ENCODE measurements around the gene CACTIN.
"Not testable (repeated sequence)": the region's sequence is repeated elsewhere in the genome, so short reads cannot be mapped to it uniquely, and the experiment has no call there.

Gene CACTIN

GRCh38 chr19:3661284-3662238, 35.0 kb upstream of the CACTIN start:
- DNase-seq: no peak

- DNase-seq: no peak
Measured at GRCh38 chr19:3660493-3661219, 34.1 kb upstream of the CACTIN start.

DNA sequence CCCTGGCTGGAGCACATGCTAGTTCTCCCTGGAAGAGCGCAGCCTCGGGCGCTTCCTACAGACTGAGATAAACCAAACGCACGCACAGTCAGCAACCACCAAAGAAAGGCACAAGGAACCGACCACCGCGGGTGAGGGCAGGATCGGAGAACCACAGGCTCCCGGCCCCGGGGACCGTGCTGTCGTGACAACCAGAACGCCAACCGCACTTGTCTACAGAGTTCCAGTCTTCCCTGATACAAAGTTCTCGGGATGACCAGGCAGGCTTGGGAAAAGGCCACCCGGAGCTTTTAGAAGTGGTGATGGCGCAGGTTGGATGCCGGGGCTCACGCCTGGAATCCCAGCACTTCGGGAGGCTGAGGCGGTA, 33.1 kb upstream of the CACTIN start:
- no peak for DNase-seq

GRCh38 chr19:3658870-3659745, 32.5 kb upstream of the CACTIN start:
- no peak for DNase-seq

GRCh38 chr19:3658004-3658869, 31.6 kb upstream of the CACTIN start:
- DNase-seq: no peak

GRCh38 chr19:3657395-3657769, 30.8 kb upstream of the CACTIN start:
- no peak for DNase-seq

- DNase-seq: no peak
Measured at GRCh38 chr19:3656747-3657394, 30.3 kb upstream of the CACTIN start.

DNA sequence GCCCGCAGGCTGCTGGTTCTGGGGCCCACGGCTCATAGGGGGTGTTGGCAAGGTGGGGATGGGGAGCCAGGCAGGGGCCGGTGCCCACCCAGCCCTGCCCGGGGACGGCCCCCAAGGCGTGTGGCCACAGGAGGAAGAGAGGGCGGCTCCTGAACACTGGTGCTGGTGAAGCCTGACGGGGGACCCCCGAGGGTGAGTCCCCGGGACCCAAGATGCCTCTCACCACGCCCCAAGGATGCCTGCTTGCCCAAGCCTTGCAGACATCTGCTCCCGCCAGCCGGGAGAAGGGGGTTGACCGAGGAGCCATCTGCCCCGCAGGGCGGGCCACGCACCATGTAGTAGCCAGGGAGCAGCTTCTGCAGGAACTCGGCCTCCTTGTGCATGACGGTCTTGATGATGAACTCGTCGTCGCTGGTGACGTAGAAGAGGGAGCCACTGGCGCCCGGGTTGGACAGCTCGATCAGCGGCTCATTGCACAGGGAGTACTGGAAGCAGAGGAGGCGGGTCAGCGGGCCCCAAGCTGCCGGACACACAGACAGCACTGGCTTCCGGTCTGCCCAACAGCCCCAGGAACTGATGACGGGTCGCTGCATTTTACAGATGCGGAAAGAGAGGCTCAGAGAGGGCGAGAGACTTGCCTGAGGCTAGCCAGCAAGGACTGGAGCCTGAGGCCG, 29.6 kb upstream of the CACTIN start:
- DNase-seq: no peak

- DNase-seq: peak in 1 of 2 donors; percentile 54
Measured at GRCh38 chr19:3655402-3656072, 28.9 kb upstream of the CACTIN start.

- no peak for DNase-seq
Measured at GRCh38 chr19:3653865-3654513, 27.4 kb upstream of the CACTIN start.

DNA sequence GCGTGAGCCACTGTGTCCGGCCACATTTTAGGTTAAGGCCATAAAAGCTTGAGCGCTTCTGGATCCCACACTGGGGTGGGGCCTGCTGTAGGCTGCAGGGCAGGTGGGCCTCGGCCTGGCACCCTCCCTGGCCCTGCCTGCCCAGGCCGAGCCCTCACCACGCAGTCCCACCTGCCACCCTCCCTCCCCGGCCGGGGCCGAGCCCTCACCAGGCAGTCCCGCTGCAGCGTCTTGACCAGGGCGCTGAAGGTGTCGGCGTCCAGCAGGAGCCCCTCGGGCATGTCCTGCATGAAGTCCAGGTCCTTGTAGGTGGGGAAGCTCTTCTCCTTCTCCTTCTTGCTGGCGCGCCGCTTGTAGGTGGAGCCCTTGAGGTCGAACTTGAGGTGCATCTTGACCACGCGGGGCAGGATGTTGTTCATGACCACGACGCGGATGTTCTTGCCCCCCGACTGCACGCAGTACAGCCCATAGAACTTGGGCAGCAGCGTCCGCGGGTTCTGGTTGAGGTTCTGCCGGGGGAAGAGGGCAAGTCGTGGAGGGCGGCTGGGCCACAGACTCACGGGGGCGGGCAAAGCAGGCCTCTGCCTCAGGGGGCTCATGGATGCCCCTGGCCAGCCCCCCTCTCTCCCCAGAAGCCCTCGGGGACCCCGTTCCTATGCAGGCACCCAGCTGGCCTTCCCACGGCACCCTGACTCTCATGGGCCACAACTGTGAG, 26.6 kb upstream of the CACTIN start:
- no peak for DNase-seq

DNA sequence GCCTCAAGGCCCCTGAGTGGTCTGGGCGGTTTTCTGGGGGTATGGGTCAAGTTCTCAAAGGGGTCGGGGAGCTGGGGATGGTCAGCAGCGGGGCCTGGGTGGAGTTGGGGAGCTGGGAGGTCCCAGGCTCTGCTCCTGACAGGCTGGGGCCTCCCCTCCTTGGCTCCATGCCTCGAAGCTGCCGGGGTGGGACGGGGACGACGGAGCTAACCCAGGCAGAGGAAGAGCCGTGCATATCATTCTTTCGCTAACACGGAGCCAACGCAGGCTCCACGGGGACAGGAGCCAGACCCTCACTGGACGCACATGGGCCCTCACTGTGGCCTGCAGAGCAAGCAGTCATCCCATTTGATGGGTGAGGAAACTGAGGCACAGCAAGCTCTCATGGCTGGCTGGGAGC, 25.8 kb upstream of the CACTIN start:
- no peak for DNase-seq

GRCh38 chr19:3651684-3652083, 25.1 kb upstream of the CACTIN start:
- no peak for DNase-seq

- DNase-seq: no peak
Measured at GRCh38 chr19:3649888-3650287, 23.3 kb upstream of the CACTIN start.

DNA sequence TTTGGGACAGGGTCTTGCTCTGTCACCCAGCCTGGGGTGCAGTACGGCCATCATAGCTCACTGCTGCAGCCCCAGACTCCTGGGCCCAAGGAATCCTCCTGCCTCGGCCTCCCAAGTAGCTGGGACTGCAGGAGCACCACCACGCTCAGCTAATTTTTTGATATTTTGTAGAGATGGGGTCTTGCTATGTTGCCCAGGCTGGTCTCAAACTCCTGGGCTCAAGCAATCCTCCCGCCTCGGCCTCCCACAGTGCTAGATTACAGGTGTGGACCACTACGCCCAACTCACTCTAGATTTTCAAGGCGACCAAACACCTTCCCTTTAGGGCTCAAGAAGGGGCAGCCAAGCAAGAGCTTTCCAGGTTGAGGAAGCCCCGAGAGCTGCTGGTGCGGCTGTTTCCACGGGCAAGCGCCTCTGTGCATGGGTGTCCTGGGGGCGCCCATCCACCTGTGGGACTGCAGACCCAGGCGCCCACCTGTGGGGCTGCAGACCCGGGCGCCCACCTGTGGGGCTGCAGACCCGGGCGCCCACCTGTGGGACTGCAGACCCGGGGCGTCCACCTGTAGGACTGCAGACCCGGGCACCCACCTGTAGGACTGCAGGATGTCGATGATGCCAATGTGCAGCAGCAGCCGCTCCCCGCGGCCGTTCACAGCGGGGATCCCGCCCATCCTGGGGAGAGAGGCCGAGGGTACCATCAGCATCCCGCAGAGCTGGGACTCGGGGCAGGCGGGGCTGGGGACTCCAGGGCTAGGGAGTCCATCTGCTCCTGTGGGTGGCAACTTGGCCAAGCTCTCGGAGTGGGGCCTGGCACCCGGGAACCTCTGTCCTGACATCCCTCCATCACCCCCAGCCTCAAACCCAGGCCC, 21.7 kb upstream of the CACTIN start:
- DNase-seq: no peak

DNA sequence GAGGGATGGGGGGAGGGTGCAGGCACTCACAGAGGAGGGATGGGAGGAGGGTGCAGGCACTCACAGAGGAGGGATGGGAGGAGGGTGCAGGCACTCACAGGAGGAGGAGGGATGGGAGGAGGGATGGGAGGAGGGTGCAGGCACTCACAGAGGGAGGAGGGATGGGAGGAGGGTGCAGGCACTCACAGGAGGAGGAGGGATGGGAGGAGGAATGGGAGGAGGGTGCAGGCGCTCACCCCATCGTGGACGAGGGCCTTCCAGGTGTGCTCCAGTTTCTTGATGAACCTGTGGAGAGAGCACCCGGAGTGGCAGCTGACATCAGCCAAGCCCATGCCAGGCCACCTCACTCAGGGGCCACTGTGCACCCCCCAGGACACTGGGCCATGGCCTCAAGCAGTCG, 20.5 kb upstream of the CACTIN start:
- not testable (repeated sequence) for DNase-seq

GRCh38 chr19:3646336-3647092, 19.9 kb upstream of the CACTIN start:
- no peak for DNase-seq

Data from hippocampal formation (tissue), 2 donors.